Fibroblast of lung (primary cell): ENCODE measurements around the gene CLDN7. TPM values are rescaled to one million over a fixed set of nuclear protein-coding genes. Genes with fewer than 3 reads are reported as not detected.
A peak's percentile ranks its signal among the peaks of the same experiment; 100 is the strongest.

ENCODE experiments used
- DNase-seq, 2 donors: peaks; one replicate each; pipeline versions ENCODE4 v3.0.0 to v3.0.0-alpha.2; 2010; ENCODE audit warnings: low read depth in 2 of 2
- H2AFZ ChIP-seq: 2 replicates; pipeline ENCODE4 v1.5.1; 2012; ENCODE audit warnings: low read length, control low read depth, inconsistent platforms
- H3K27ac ChIP-seq: 2 replicates; pipeline ENCODE4 v1.5.1; 2011; ENCODE audit warnings: low read length, control low read depth; ENCODE audit not compliant: insufficient read depth
- H3K27me3 ChIP-seq: 2 replicates; pipeline ENCODE4 v1.5.1; 2011; ENCODE audit warnings: mild to moderate bottlenecking, low read length; ENCODE audit not compliant: control insufficient read depth, insufficient read depth
- H3K36me3 ChIP-seq: 2 replicates; pipeline ENCODE4 v1.5.1; 2011; ENCODE audit warnings: low read length; ENCODE audit not compliant: control insufficient read depth, insufficient read depth
- H3K4me1 ChIP-seq: 2 replicates; pipeline ENCODE4 v1.5.1; 2011; ENCODE audit warnings: low read length; ENCODE audit not compliant: control insufficient read depth, insufficient read depth; ENCODE audit errors: extremely low read depth
- H3K4me2 ChIP-seq: 2 replicates; pipeline ENCODE4 v1.5.1; 2011; ENCODE audit warnings: low read length, control low read depth; ENCODE audit not compliant: insufficient read depth; ENCODE audit errors: extremely low read depth
- H3K4me3 ChIP-seq, 4 experiments: fragments of 200-600 bp in 1 of 4; sonication (generic) in 1 of 4; replicated peaks in 1 of 4; 2 replicates each; pipeline ENCODE4 v1.5.1; 2011 to 2016; ENCODE audit warnings: low read length in 4 of 4, low read depth in 3 of 4, mild to moderate bottlenecking in 3 of 4, control low read depth in 2 of 4, inconsistent platforms in 1 of 4, mixed read lengths in 1 of 4; ENCODE audit not compliant: insufficient read depth in 1 of 4; ENCODE audit errors: control extremely low read depth in 1 of 4
- H3K79me2 ChIP-seq: 2 replicates; pipeline ENCODE4 v1.5.1; 2012; ENCODE audit warnings: mild to moderate bottlenecking, low read length, inconsistent platforms; ENCODE audit not compliant: control insufficient read depth, insufficient read depth
- H3K9ac ChIP-seq: 2 replicates; pipeline ENCODE4 v1.5.1; 2011; ENCODE audit warnings: mild to moderate bottlenecking, low read length, control low read depth; ENCODE audit not compliant: insufficient read depth
- H3K9me3 ChIP-seq: 2 replicates; pipeline ENCODE4 v1.5.1; 2012; ENCODE audit warnings: low read depth, low read length; ENCODE audit not compliant: control insufficient read depth, insufficient read depth
- H4K20me1 ChIP-seq: 2 replicates; pipeline ENCODE4 v1.5.1; 2011; ENCODE audit warnings: low read length; ENCODE audit not compliant: control insufficient read depth, insufficient read depth; ENCODE audit errors: extremely low read depth
- EZH2 ChIP-seq: IDR thresholded peaks from 2 replicates; pipeline ENCODE4 v1.5.1; 2012; ENCODE audit warnings: low read length, control low read depth, mild to moderate bottlenecking; ENCODE audit errors: missing control alignments
- polyA plus RNA-seq, 2 donors: library from polyadenylated mRNA; depleted of rRNA in 1 of 2; stranded (reverse) in 1 of 2; unstranded in 1 of 2; fragments of >200 nt; gene quantifications; 2 replicates each; pipeline ENCODE4 v1.2.1, GENCODE V29; 2011 to 2012; ENCODE audit warnings: missing spikeins in 1 of 2
- total RNA-seq: library from RNA; depleted of rRNA; stranded (reverse); fragments of >200 nt; gene quantifications from 2 replicates; pipeline ENCODE4 v1.2.1, GENCODE V29; 2014
- TF ChIP-seq, protein P1 (sequence below), 2 donors: IDR thresholded peaks in 1 of 2; conservative IDR thresholded peaks in 1 of 2; 1 replicate in 1 of 2; 2 replicates in 1 of 2; pipeline ENCODE4 v1.5.1; 2011 to 2012; ENCODE audit warnings: low read length in 2 of 2, control low read depth in 1 of 2, inconsistent platforms in 1 of 2, low read depth in 1 of 2, mild to moderate bottlenecking in 1 of 2

The CLDN7 gene
- total and polyA plus RNA-seq, 2 donors (not counting 1 experiment from before 2014, with no cell fraction given), result 1.0 to 17.2 TPM

DNA sequence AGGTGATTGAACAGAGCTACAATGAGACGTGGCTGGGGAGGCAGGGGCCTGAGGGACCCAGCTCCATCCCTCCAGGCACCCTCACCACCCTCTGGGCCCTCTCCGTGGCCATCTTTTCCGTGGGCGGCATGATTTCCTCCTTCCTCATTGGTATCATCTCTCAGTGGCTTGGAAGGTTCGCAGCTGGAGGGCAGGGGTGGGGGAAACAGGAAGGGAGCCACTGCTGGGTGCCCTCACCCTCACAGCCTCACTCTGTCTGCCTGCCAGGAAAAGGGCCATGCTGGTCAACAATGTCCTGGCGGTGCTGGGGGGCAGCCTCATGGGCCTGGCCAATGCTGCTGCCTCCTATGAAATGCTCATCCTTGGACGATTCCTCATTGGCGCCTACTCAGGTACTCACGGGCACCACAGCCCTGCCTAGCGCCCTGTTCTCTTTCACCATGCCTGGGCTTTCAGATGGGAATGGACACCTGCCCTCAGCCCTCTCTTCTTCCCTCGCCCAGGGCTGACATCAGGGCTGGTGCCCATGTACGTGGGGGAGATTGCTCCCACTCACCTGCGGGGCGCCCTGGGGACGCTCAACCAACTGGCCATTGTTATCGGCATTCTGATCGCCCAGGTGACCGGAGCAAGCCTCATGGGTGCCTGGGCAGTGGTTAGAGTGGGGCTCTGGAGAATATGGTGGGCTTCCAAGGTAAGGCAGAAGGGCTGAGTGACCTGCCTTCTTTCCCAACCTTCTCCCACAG is 21.4 kb upstream of the CLDN7 start:
- Histone ChIP-seq H3K27me3 (peaks cover 34% of the 10 kb centered on the region), H3K4me2 (no peak overlapping the region), H3K36me3 (no peaks in the 10 kb centered on the region), H4K20me1 (no peaks in the 10 kb centered on the region), H3K4me1 (peaks cover 8% of the 10 kb centered on the region), H3K27ac (no peak overlapping the region), H2AFZ (no peak overlapping the region), H3K4me3 (no peak overlapping the region), H3K9me3 (no peaks in the 10 kb centered on the region), H3K79me2 (no peaks in the 10 kb centered on the region), H3K9ac (no peak overlapping the region)
- DNase-seq, result no peak
- TF ChIP-seq, protein P1, sequence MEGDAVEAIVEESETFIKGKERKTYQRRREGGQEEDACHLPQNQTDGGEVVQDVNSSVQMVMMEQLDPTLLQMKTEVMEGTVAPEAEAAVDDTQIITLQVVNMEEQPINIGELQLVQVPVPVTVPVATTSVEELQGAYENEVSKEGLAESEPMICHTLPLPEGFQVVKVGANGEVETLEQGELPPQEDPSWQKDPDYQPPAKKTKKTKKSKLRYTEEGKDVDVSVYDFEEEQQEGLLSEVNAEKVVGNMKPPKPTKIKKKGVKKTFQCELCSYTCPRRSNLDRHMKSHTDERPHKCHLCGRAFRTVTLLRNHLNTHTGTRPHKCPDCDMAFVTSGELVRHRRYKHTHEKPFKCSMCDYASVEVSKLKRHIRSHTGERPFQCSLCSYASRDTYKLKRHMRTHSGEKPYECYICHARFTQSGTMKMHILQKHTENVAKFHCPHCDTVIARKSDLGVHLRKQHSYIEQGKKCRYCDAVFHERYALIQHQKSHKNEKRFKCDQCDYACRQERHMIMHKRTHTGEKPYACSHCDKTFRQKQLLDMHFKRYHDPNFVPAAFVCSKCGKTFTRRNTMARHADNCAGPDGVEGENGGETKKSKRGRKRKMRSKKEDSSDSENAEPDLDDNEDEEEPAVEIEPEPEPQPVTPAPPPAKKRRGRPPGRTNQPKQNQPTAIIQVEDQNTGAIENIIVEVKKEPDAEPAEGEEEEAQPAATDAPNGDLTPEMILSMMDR (conservative IDR thresholded peaks at IDR 0.05 in 1 of 2, IDR thresholded peaks at IDR 0.05 in 1 of 2; ENCODE audit: low read depth in 1 of 2, low read length in 2 of 2), result no peak
- TF ChIP-seq EZH2, result no peak

DNA sequence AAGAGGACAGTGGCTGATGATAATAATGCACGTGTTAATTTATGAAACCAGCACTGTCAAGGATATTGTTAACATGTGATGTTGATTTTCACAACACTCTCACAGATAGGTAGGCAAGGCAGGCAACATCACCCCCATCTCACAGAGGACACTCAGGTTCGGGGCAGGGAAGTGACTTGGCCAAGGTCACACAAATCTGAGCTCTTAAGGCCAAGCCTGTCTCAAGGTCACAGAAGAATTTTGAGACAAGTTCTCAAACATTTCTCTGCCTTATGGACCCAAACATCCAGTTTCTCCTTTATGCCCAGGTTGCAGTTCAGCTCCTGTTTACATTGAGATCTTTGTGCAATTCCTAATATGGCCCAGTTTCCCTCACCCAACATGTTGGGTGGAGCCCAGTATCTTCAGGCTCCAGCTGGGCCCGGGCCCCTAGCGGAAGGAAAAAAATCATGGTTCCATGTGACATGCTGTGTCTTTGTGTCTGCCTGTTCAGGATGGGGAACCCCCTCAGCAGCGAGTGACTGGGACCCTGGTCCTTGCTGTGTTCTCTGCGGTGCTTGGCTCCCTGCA is 20.6 kb upstream of the CLDN7 start:
- no peak overlapping the region for H2AFZ ChIP-seq
- H3K27me3 ChIP-seq, result peaks cover 34% of the 10 kb centered on the region
- H3K79me2 ChIP-seq, result no peaks in the 10 kb centered on the region
- no peak for TF ChIP-seq EZH2
- TF ChIP-seq, protein P1 (conservative IDR thresholded peaks at IDR 0.05 in 1 of 2, IDR thresholded peaks at IDR 0.05 in 1 of 2; ENCODE audit: low read depth in 1 of 2, low read length in 2 of 2), result no peak
- H3K9ac ChIP-seq, result no peak overlapping the region
- H3K4me1 ChIP-seq, result peaks cover 8% of the 10 kb centered on the region
- no peak overlapping the region for H3K4me3 ChIP-seq
- no peaks in the 10 kb centered on the region for H3K36me3 ChIP-seq
- H3K9me3 ChIP-seq, result no peaks in the 10 kb centered on the region
- peak in 1 of 2 donors; percentile 22 for DNase-seq
- no peak overlapping the region for H3K4me2 ChIP-seq
- no peaks in the 10 kb centered on the region for H4K20me1 ChIP-seq
- H3K27ac ChIP-seq, result no peak overlapping the region

DNA sequence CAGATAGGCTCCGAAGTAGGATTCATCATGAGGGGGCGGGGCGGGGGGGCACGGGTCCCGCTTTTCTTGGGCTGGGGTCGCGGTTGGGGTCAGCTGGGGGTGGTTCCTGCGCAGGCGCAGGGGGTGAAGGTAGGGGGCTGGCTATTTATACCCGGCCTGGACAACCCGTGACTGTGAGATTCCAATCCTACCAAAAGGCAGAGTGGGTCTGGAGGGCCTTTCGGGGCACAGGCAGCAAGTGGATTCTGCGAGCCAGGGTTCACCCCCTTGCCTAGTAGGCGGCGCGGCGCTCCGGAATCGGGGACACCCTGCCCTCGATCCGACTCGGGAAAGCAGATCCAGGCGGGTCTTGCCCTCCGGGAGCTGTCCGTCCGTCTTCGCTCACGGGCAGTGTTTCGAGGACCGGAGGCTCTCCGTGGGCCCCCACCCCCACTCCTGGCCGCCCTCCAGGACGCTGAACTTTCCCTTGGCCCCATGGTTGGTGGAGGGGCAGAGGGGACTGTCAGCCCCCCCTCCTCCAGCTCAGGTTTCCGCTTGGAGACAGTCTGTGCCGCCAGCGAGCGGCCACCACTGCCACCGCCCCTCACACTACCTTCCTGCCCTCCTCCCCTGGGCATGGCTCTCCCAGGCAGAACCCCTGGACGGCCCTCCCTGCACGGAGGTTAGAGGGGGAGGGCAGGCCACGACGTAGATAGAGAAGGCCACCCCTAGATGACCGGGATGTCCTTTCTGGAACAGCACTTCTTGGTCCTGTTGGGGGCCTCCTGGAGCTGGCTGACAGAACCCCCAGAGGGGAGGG is 19.9 kb upstream of the CLDN7 start:
- no peak overlapping the region for H3K9ac ChIP-seq
- H4K20me1 ChIP-seq, result no peaks in the 10 kb centered on the region
- TF ChIP-seq EZH2, result peak; percentile 74
- TF ChIP-seq, protein P1 (conservative IDR thresholded peaks at IDR 0.05 in 1 of 2, IDR thresholded peaks at IDR 0.05 in 1 of 2; ENCODE audit: low read depth in 1 of 2, low read length in 2 of 2), result no peak
- H3K27ac ChIP-seq, result no peak overlapping the region
- DNase-seq, result no peak
- no peaks in the 10 kb centered on the region for H3K36me3 ChIP-seq
- H3K27me3 ChIP-seq, result peaks cover 34% of the 10 kb centered on the region
- H3K4me3 ChIP-seq, result peak overlapping the region; percentile 17 to 53 (median 34)
- peaks cover 8% of the 10 kb centered on the region for H3K4me1 ChIP-seq
- H2AFZ ChIP-seq, result no peak overlapping the region
- H3K9me3 ChIP-seq, result no peaks in the 10 kb centered on the region
- H3K4me2 ChIP-seq, result no peak overlapping the region
- no peaks in the 10 kb centered on the region for H3K79me2 ChIP-seq
